WTC11 (cell line): Measurements from ENCODE around the gene TYROBP. TPM values are rescaled to one million over a fixed set of nuclear protein-coding genes. Genes with fewer than 3 reads are reported as not detected.
"Not testable (repeated sequence)": the region's sequence is repeated elsewhere in the genome, so short reads cannot be mapped to it uniquely, and the experiment has no call there.

ENCODE experiments used
- ATAC-seq: fragments of 200-7000 bp; cut with Tn5 transposase; 2 replicates; pipeline ENCODE4 v1.10.0; 2021; ENCODE audit warnings: mild to moderate bottlenecking, moderate library complexity
- CTCF ChIA-PET: fragments of 300-600 bp; sonication (Branson Sonifier 250); formaldehyde crosslinking; loops from one replicate; lab custom pipeline; 2021; ENCODE audit warnings: antibody characterized with exemption; lab: Charles Lee
- POLR2A ChIA-PET: fragments of 350-600 bp; sonication (Branson Sonifier 250); formaldehyde crosslinking; loops from one replicate; lab custom pipeline; 2021; ENCODE audit warnings: antibody characterized with exemption; lab: Charles Lee
- DNase-seq: peaks from one replicate; pipeline ENCODE4 v3.0.0; 2021; ENCODE audit warnings: low spot score
- H3K27ac Mint-ChIP-seq: 2 replicates; pipeline ENCODE4 v1.8.0; 2021; ENCODE audit warnings: mixed read lengths
- H3K27me3 Mint-ChIP-seq: 2 replicates; pipeline ENCODE4 v1.8.0; 2021; ENCODE audit warnings: low read depth, mild to moderate bottlenecking, moderate library complexity, mixed read lengths
- H3K36me3 Mint-ChIP-seq: 2 replicates; pipeline ENCODE4 v1.8.0; 2021; ENCODE audit warnings: mixed read lengths
- H3K4me1 Mint-ChIP-seq: 2 replicates; pipeline ENCODE4 v1.8.0; 2022; ENCODE audit warnings: mixed read lengths
- H3K4me3 Mint-ChIP-seq: 2 replicates; pipeline ENCODE4 v1.8.0; 2021; ENCODE audit warnings: mild to moderate bottlenecking, moderate library complexity, mixed read lengths
- H3K9me3 Mint-ChIP-seq: 2 replicates; pipeline ENCODE4 v1.8.0; 2021; ENCODE audit warnings: mixed read lengths
- GABPB1 ChIP-seq: sonication (generic); formaldehyde crosslinking; IDR thresholded peaks from 2 replicates; pipeline ENCODE4 v1.8.1; 2023; ENCODE audit warnings: mild to moderate bottlenecking, missing genetic modification reagents
- GRHL2 ChIP-seq: fragments of 250-450 bp; sonication (Bioruptor Pico); IDR thresholded peaks from 2 replicates; pipeline ENCODE4 v1.8.0; 2022; ENCODE audit warnings: mild to moderate bottlenecking, moderate library complexity; ENCODE audit not compliant: insufficient replicate concordance, severe bottlenecking
- GTF2I ChIP-seq: fragments of 250-450 bp; sonication (Bioruptor Pico); conservative IDR thresholded peaks from 2 replicates; pipeline ENCODE4 v1.4.0; 2021; ENCODE audit warnings: mild to moderate bottlenecking
- HMGA2 ChIP-seq: fragments of 250-450 bp; sonication (Bioruptor Pico); IDR thresholded peaks from 2 replicates; pipeline ENCODE4 v1.4.0; 2021; ENCODE audit warnings: mild to moderate bottlenecking, moderate library complexity
- IRF2 ChIP-seq: sonication (generic); formaldehyde crosslinking; IDR thresholded peaks from 2 replicates; pipeline ENCODE4 v1.8.0; 2022; ENCODE audit warnings: low read depth, missing genetic modification reagents, borderline replicate concordance
- NR3C1 ChIP-seq: sonication (generic); formaldehyde crosslinking; conservative IDR thresholded peaks from 2 replicates; pipeline ENCODE4 v1.8.1; 2023; ENCODE audit warnings: low read depth, mild to moderate bottlenecking, missing genetic modification reagents
- PREB ChIP-seq: sonication (generic); formaldehyde crosslinking; IDR thresholded peaks from 2 replicates; pipeline ENCODE4 v1.8.1; 2022; ENCODE audit warnings: mild to moderate bottlenecking, missing genetic modification reagents, moderate library complexity, borderline replicate concordance
- PRRX2 ChIP-seq: fragments of 250-450 bp; sonication (Bioruptor Pico); IDR thresholded peaks from 2 replicates; pipeline ENCODE4 v1.8.0; 2021; ENCODE audit warnings: mild to moderate bottlenecking
- TEAD1 ChIP-seq: sonication (generic); formaldehyde crosslinking; IDR thresholded peaks from 2 replicates; pipeline ENCODE4 v1.8.0; 2022; ENCODE audit warnings: mild to moderate bottlenecking, missing genetic modification reagents
- ZNF281 ChIP-seq: sonication (generic); formaldehyde crosslinking; IDR thresholded peaks from 2 replicates; pipeline ENCODE4 v1.8.0; 2023; ENCODE audit warnings: mild to moderate bottlenecking, missing genetic modification reagents
- ZNF532 ChIP-seq: fragments of 250-450 bp; sonication (Bioruptor Pico); IDR thresholded peaks from 2 replicates; pipeline ENCODE4 v1.9.0; 2021; ENCODE audit warnings: mild to moderate bottlenecking, borderline replicate concordance
- total RNA-seq: library from RNA; stranded (reverse); gene quantifications from 3 replicates; pipeline ENCODE4 v1.2.3, GENCODE V29; 2021
- TF ChIP-seq, protein P1 (sequence below): sonication (generic); formaldehyde crosslinking; IDR thresholded peaks from 2 replicates; pipeline ENCODE4 v1.8.1; 2022; ENCODE audit warnings: low read depth, mild to moderate bottlenecking, moderate library complexity, missing genetic modification reagents, borderline replicate concordance
- TF ChIP-seq, protein P2 (sequence below): sonication (generic); formaldehyde crosslinking; IDR thresholded peaks from 2 replicates; pipeline ENCODE4 v1.8.0; 2022; ENCODE audit warnings: mild to moderate bottlenecking, missing genetic modification reagents
- TF ChIP-seq, protein P3 (sequence below): sonication (generic); formaldehyde crosslinking; IDR thresholded peaks from 2 replicates; pipeline ENCODE4 v1.8.1; 2023; ENCODE audit warnings: mild to moderate bottlenecking, missing genetic modification reagents
- TF ChIP-seq, protein P4 (sequence below): sonication (generic); formaldehyde crosslinking; IDR thresholded peaks from 2 replicates; pipeline ENCODE4 v1.8.1; 2022; ENCODE audit warnings: mild to moderate bottlenecking, moderate library complexity, missing genetic modification reagents
- TF ChIP-seq, protein P5 (sequence below): fragments of 250-450 bp; sonication (Bioruptor Pico); IDR thresholded peaks from 2 replicates; pipeline ENCODE4 v1.9.0; 2021; ENCODE audit warnings: moderate library complexity, mild to moderate bottlenecking, inconsistent platforms, borderline replicate concordance

TYROBP gene
- total RNA-seq, 1 experiment from 2014 or later = 0.46 TPM

DNA sequence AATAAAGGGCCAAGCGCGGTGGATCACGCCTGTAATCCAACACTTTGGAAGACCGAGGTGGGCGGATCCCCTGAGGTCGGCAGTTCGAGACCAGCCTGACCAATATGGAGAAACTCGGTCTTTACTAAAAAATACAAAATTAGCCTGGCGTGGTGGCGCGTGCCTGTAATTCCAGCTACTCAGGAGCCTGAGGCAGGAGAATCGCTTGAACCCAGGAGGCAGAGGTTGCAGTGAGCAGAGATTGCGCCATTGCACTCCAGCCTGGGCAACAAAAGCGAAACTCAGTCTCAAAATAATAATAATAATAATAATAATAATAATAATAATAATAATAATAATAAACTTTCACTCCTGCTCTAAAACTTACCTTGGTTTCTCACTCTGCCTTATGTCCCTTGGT lies 2.3 kb upstream of the TYROBP start:
- H3K36me3 Mint-ChIP-seq, H3K27me3 Mint-ChIP-seq, POLR2A ChIA-PET, H3K9me3 Mint-ChIP-seq, H3K27ac Mint-ChIP-seq, DNase-seq, H3K4me3 Mint-ChIP-seq, ATAC-seq: not testable (repeated sequence)
- H3K4me1 Mint-ChIP-seq = peaks cover 17% of the 10 kb centered on the region
- peak; percentile 55; the same call in 1 of the 2 replicates for TF ChIP-seq HMGA2
- CTCF ChIA-PET = interaction anchor here (0.7 to 1.3 kb wide), 2 partner anchors 21 to 98 kb away, joined by 3 to 4 read pairs; no protein-coding TSS in a partner anchor

DNA sequence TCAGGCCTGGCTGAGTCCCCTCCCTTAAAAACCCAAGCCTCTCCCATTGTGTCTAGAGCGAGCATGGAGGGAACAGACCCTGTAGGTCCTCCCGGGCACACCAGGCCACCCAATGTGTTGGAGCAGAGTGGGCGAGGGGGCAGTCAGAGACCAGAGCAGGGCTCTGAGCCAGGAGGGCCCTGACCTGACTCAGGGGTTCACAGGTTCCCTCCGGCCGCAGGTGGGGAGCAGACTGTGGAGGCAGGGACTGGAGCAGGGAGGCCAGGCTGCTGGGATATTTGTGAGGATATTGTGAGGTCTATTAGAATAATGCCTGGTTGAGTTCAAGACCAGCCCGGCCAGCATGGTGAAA lies 1.6 kb upstream of the TYROBP start:
- H3K4me1 Mint-ChIP-seq = peaks cover 17% of the 10 kb centered on the region
- no peaks in the 10 kb centered on the region for H3K27me3 Mint-ChIP-seq
- TF ChIP-seq, protein P1, sequence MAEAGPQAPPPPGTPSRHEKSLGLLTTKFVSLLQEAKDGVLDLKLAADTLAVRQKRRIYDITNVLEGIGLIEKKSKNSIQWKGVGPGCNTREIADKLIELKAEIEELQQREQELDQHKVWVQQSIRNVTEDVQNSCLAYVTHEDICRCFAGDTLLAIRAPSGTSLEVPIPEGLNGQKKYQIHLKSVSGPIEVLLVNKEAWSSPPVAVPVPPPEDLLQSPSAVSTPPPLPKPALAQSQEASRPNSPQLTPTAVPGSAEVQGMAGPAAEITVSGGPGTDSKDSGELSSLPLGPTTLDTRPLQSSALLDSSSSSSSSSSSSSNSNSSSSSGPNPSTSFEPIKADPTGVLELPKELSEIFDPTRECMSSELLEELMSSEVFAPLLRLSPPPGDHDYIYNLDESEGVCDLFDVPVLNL = no peak
- TF ChIP-seq, protein P2, sequence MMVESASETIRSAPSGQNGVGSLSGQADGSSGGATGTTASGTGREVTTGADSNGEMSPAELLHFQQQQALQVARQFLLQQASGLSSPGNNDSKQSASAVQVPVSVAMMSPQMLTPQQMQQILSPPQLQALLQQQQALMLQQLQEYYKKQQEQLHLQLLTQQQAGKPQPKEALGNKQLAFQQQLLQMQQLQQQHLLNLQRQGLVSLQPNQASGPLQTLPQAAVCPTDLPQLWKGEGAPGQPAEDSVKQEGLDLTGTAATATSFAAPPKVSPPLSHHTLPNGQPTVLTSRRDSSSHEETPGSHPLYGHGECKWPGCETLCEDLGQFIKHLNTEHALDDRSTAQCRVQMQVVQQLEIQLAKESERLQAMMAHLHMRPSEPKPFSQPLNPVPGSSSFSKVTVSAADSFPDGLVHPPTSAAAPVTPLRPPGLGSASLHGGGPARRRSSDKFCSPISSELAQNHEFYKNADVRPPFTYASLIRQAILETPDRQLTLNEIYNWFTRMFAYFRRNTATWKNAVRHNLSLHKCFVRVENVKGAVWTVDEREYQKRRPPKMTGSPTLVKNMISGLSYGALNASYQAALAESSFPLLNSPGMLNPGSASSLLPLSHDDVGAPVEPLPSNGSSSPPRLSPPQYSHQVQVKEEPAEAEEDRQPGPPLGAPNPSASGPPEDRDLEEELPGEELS (CRISPR knock-in tag) = no peak
- TF ChIP-seq TEAD1 (CRISPR knock-in tag) (no peak), ZNF532 (CRISPR knock-in tag) (no peak), GRHL2 (no peak), NR3C1 (CRISPR knock-in tag) (no peak), PREB (CRISPR knock-in tag) (no peak), GABPB1 (CRISPR knock-in tag) (no peak), IRF2 (CRISPR knock-in tag) (no peak), GTF2I (CRISPR knock-in tag) (no peak), ZNF281 (CRISPR knock-in tag) (no peak), PRRX2 (no peak)
- TF ChIP-seq, protein P3, sequence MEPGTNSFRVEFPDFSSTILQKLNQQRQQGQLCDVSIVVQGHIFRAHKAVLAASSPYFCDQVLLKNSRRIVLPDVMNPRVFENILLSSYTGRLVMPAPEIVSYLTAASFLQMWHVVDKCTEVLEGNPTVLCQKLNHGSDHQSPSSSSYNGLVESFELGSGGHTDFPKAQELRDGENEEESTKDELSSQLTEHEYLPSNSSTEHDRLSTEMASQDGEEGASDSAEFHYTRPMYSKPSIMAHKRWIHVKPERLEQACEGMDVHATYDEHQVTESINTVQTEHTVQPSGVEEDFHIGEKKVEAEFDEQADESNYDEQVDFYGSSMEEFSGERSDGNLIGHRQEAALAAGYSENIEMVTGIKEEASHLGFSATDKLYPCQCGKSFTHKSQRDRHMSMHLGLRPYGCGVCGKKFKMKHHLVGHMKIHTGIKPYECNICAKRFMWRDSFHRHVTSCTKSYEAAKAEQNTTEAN = no peak
- TF ChIP-seq, protein P4, sequence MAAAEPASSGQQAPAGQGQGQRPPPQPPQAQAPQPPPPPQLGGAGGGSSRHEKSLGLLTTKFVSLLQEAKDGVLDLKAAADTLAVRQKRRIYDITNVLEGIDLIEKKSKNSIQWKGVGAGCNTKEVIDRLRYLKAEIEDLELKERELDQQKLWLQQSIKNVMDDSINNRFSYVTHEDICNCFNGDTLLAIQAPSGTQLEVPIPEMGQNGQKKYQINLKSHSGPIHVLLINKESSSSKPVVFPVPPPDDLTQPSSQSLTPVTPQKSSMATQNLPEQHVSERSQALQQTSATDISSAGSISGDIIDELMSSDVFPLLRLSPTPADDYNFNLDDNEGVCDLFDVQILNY (CRISPR knock-in tag) = no peak
- TF ChIP-seq, protein P5, sequence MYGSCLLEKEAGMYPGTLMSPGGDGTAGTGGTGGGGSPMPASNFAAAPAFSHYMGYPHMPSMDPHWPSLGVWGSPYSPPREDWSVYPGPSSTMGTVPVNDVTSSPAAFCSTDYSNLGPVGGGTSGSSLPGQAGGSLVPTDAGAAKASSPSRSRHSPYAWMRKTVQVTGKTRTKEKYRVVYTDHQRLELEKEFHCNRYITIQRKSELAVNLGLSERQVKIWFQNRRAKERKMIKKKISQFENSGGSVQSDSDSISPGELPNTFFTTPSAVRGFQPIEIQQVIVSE (CRISPR knock-in tag) = no peak
- TF ChIP-seq, all 79 proteins: peak for 0
- Mint-ChIP-seq H3K9me3 (no peaks in the 10 kb centered on the region), H3K27ac (no peak overlapping the region), H3K4me3 (no peak overlapping the region), H3K36me3 (no peaks in the 10 kb centered on the region)
- CTCF ChIA-PET = no interaction called here
- DNase-seq (no peak), ATAC-seq (no peak)
- POLR2A ChIA-PET = no interaction called here
